Measurements from ENCODE around the gene SUSD1. TPM values are rescaled to one million over a fixed set of nuclear protein-coding genes. Genes with fewer than 3 reads are reported as not detected.
A peak's percentile ranks its signal among the peaks of the same experiment; 100 is the strongest.
"Not testable (repeated sequence)": the region's sequence is repeated elsewhere in the genome, so short reads cannot be mapped to it uniquely, and the experiment has no call there.

The SUSD1 gene
- total RNA-seq, 4 donors from 2014 or later, result 2.6 to 6.2 (median 3.4) TPM

GRCh38 chr9:112132356-112132755 is 42.7 kb downstream of the SUSD1 start:
- no peak for DNase-seq (ENCODE audit: low spot score in 2 of 2)
- no peak for TF ChIP-seq POLR2A (IDR thresholded peaks at IDR 0.05)
- no peak for TF ChIP-seq CTCF (IDR thresholded peaks at IDR 0.05)
- H3K4me3 ChIP-seq (ENCODE audit: low read depth, poor library complexity, severe bottlenecking), result no peak overlapping the region
- 91% methylated on average over 3 of the region's 3 CpGs for WGBS, 2 donors
- intact Hi-C loops (cut with DNase I; ENCODE audit: low total_unique reads), result no loop called here

GRCh38 chr9:112130997-112131396 is 44.1 kb downstream of the SUSD1 start:
- no peak overlapping the region for H3K4me3 ChIP-seq (ENCODE audit: low read depth, poor library complexity, severe bottlenecking)
- TF ChIP-seq POLR2A (IDR thresholded peaks at IDR 0.05), result no peak
- no peak for TF ChIP-seq CTCF (IDR thresholded peaks at IDR 0.05)
- intact Hi-C loops (cut with DNase I; ENCODE audit: low total_unique reads), result no loop called here
- WGBS, 2 donors, result 83 to 85% methylated on average over 5 of the region's 5 CpGs
- peak in 1 of 2 donors; percentile 4 for DNase-seq (ENCODE audit: low spot score in 2 of 2)

GRCh38 chr9:112130347-112130746 is 44.8 kb downstream of the SUSD1 start:
- DNase-seq (ENCODE audit: low spot score in 2 of 2), result no peak
- 80 to 93% methylated on average over 2 of the region's 2 CpGs for WGBS, 2 donors
- intact Hi-C loops (cut with DNase I; ENCODE audit: low total_unique reads), result no loop called here
- no peak for TF ChIP-seq CTCF (IDR thresholded peaks at IDR 0.05)
- no peak overlapping the region for H3K4me3 ChIP-seq (ENCODE audit: low read depth, poor library complexity, severe bottlenecking)

GRCh38 chr9:112129246-112129645 is 45.9 kb downstream of the SUSD1 start:
- 92 to 94% methylated on average over 6 of the region's 6 CpGs for WGBS, 2 donors
- DNase-seq (ENCODE audit: low spot score in 2 of 2), result peak in 1 of 2 donors; percentile 70

GRCh38 chr9:112128399-112128798 is 46.7 kb downstream of the SUSD1 start:
- intact Hi-C loops (cut with DNase I; ENCODE audit: low total_unique reads); H3K4me3 ChIP-seq (ENCODE audit: low read depth, poor library complexity, severe bottlenecking); DNase-seq (ENCODE audit: low spot score in 2 of 2): not testable (repeated sequence)
- 93 to 94% methylated on average over 5 of the region's 5 CpGs for WGBS, 2 donors

More at GRCh38 chr9:112129246-112129645, 45.9 kb downstream of the SUSD1 start:
- intact Hi-C loops (cut with DNase I; ENCODE audit: low total_unique reads), result no loop called here
- TF ChIP-seq CTCF (IDR thresholded peaks at IDR 0.05) (no peak), POLR2A (IDR thresholded peaks at IDR 0.05) (no peak)
- no peak overlapping the region for H3K4me3 ChIP-seq (ENCODE audit: low read depth, poor library complexity, severe bottlenecking)

- no peak overlapping the region for H3K4me3 ChIP-seq (ENCODE audit: low read depth, poor library complexity, severe bottlenecking)
- 90 to 96% methylated on average over 3 of the region's 3 CpGs for WGBS, 2 donors
- intact Hi-C loops (cut with DNase I; ENCODE audit: low total_unique reads), result no loop called here
- no peak for TF ChIP-seq POLR2A (IDR thresholded peaks at IDR 0.05)
- no peak for TF ChIP-seq CTCF (IDR thresholded peaks at IDR 0.05)
- peak in 1 of 2 donors; percentile 34 for DNase-seq (ENCODE audit: low spot score in 2 of 2)
Measured at GRCh38 chr9:112127281-112127680, 47.8 kb downstream of the SUSD1 start.

All from lower leg skin (tissue), 4 donors.